SHP77 (cell line): Measurements from ENCODE around the gene ADAT1.
A peak's percentile ranks its signal among the peaks of the same experiment; 100 is the strongest.
"Not testable (repeated sequence)": the region's sequence is repeated elsewhere in the genome, so short reads cannot be mapped to it uniquely, and the experiment has no call there.

ENCODE experiments used
- DNase-seq, 2 experiments: peaks; one replicate each; lab custom pipeline; 2025; lab: John Stamatoyannopoulos, UW

Gene ADAT1

DNA sequence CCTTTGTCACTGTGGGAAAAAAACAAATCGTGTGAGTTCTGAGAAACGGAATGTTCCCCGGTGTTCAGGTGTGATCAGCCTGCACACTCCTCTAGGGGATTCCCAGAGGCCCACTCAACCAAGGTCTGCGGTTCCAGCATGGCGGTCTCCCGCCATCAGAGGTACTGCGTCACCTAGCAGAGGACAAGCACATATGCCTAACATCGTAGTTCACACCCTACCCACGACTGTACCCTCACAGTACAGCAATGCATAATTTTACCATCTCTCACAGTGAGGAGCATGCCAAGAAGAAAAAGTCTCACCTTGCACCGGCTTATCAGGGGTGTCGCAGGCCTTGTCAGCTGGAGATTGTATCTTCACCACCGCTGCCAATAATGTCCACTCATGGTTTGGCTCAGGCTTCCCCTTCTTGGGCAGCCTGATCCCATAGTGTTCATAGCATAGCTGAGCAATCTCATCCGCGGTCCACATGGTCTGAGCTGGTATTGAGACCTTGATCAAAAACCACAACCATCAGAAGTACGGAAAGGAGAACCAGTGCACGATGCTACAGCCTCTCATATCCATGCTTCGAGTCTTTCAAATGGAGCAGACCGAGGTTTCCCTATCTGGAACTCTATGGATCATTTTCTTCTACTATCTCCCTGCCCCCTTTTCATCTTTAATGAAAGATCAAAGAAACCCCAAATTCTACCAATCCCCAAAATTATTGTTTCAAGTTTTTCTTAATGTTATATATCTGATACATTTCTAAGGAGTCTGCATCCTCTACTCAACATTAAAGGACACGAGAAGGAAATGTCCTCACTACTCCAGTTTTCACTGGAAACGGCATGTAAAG lies 2.5 kb downstream of the ADAT1 start:
- no peak for DNase-seq

DNA sequence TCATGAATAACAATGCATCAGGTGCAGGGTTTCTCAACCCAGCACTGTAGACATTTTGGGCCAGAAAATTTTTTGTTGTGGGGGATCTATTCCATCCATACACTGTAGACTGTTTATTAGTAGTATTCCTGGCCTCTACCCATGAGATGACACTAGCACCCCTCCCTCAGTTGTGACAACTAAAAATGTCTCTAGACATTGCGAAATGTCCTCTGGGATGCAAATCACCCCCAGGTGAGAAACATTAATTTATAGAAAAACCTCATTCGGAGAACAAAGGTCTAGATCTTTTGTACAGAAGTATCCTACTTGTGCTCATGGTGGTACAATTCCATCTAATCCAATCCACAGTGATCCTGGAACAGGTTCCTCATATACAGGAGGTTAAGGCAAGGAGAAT lies 4.3 kb downstream of the ADAT1 start:
- no peak for DNase-seq

DNA sequence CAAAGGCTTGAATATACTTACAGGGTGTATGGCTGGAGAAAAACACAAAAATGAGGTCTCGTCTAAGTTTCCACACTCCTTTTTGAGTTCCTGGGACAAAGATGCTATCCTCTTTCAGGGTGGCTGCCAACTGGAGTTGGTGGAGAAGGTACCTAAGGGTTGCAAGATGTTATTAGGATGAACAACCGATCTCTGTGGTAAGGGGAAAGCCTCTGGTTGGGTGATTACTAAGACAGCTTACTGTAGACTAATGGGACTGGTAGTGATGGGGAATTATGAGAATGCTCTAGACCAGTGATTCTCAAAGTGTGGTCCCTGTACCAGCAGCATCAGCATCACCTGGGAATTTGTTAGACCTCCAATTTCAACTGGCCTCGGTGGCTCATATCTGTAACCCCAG lies 6.0 kb downstream of the ADAT1 start:
- no peak for DNase-seq

DNA sequence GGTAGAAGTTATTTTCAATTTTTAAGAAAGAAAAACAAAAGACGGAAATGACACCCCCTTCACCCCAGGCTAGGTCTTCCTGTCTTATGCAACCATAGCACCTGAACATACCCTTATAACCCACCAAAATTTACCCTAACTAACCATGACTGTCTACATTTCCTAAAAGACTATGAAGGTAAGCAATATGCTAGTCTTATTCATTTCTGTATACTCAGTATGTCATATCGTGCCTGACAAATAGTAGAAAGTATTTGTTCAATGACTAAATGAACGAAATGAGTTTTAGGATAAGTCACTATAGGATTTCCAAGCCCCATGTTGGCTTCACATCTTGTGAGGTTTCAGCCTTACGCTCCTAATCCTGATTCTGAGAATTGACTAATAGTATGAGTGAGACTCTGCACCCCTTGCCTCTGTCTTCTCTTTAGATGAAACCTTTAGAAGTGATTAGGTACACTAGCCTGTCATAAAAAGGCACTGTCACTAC lies 6.5 kb downstream of the ADAT1 start:
- no peak for DNase-seq

DNA sequence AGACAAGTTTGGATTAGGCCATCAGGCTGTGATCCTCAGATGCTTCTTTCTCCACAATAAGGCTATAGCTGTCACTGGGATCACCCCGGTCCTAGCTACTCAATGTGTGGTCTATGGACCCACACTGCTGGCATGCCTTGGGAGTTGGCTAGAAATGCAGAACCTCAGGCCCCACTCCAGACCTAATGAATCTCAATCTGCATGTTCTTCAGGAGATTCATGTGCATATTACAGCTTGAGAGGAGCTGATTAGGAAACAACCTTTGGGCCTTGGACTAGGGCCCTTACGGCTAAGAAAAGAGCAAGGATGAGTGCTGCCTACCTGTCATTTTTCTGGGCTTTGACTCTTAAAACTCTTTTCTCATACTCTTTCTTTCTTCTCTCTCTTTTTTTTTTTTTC lies 7.5 kb downstream of the ADAT1 start:
- no peak for DNase-seq

DNA sequence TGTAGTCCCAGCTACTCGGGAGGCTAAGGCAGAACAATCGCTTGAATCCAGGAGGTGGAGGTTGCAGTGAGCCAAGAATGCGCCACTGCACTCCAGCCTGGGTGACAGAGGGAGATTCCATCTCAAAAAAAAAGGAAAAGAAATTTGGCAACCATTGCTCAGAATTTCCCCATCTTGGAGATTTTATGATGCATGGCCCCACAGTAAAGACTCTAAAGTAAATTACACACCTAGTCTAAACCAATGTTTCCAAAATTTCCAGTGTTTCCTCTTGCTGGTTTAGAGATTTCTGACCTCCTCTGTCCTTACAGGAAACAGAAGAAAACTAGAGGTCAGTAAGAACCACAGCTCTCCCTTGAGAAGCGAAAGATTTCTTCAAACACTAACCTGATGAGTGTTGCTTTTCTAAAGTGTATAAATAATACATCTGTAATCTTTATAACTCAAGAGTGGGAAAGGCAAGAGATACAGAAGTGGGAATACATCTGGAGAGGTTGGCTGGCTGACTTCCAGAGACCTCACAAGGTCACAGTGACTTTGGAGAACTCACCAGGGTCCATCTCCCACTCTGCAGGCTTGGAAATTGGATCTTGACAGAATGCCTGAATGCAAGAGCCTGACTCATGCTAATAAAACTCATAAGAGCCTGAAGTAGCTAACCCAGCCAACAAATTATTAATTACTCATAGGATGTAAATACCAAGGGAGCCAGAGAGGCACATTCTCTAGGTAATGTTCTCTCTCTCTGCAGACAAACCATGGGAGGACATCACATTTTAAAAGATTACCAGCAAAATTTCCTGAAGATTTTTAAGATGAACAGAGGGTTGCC lies 8.8 kb downstream of the ADAT1 start:
- DNase-seq: no peak

DNA sequence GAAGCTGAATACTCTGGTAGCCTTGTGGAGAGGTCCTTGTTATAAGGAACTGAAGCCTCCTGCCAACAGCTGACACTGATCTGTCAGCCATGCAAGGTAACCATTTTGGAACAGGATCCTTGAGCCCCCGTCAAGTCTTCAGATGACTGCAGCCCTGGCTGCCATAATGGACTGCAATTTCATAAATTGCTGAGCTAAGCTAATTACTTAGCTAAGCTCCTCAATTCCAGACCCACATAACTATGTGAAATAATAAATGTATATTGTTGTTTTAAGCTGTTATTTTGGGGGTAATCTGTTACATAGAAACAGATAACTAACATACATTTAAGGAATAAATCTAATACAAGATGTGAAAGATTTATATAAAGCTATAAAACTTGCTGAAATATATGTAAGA lies 16.6 kb downstream of the ADAT1 start:
- no peak for DNase-seq

DNA sequence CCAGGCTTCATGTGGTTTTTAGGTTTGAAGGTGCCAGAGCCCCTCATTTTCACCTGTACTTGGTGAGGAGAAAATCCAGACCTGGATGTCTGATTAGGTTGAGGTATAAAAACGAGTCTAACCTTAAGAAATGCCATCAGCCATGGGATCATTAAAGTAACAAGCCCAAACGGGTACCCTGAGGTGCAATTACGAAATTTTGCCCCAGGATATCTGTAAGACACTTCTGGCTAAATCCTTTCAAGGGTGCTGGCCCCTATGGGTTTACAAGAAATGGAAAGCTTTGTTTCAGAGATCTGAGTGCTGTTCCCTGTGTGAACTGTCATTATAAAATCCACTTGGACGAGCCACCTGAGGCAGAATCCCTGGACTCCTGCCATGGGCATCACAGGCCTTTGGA lies 19.8 kb downstream of the ADAT1 start:
- DNase-seq: no peak

DNA sequence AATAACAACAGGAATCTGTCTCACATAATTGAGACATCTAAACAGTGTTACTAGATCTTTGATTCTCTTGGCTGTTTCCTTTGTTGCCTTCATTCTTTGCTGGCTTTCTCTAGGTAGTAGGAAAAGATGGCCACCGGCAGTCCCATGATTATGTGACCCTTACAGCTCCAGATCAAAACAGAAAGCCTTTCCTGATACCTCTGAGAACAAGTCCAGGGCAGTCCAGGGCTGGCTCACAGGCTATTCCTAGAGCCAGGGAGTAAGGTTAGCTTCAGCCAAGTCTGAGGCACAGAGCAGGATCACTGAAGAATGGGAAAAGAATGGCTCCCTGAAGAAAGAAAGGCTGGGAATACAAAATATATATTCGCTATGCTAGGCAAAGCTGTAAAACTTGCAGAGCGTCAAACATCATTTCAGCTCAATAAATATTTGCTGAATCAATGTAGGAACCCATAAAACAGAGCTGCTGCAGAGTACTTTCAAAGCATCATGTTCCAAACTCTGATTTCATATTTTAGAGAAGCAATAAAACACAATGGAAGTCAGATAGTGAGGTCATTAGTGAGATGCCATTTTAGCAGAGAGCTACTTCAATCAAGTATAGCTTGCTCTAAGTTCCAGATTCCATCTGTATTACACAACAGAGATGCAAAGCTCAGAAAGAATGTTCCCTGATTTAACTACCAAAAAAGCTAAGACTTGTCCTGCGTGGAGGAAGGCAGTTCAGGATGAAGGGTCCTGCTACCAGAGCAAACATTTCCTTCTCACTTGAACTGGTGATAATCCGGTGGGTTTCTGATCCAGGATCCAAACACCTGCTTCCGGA lies 23.4 kb downstream of the ADAT1 start:
- DNase-seq: no peak

DNA sequence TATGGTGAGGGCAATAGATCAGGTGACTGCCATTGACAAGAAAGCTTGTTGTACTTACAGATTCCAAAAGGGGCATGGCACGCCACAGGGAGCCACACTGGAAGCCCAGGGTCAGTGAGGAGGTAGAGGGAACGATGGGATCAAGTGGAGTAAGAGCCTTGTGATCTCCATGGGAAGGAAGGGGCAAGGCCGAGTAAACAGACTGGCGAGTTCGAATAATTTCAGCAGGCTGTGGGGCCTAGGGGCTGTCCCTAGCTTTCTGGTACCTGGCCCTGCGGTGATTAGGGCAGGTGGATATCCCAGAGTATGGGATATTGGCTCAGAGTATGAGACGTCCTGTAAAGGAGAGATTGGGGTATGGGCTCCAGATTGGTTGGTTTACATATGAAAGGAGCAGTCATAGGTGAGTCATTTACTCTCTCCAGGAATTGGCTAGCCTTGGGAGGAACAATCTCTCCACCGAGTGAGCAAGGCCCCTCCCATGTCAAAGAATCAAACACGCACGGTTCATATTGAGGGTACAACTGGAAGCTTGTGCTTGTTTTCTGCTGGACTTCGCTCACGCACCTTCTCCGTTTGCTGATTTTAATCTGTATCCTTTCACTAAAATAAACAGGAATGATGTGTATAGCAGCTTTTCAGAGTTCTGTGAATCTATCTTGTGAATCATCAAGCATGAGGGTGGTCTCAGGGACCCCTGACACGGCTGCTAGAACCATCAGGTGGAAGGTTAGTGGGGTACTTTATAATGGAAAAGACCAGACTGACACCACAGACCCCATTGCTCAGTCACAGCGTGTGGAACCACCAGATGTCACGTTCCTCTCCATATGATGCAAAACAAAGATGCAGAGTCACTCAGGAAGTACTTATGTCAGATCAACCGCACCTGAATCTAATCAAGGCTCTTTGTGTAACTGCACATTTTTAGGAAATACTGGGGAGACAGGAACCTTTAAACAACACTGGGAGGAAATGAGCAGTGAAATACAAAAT lies 29.0 kb downstream of the ADAT1 start:
- peak; percentile 69 to 75 for DNase-seq

DNA sequence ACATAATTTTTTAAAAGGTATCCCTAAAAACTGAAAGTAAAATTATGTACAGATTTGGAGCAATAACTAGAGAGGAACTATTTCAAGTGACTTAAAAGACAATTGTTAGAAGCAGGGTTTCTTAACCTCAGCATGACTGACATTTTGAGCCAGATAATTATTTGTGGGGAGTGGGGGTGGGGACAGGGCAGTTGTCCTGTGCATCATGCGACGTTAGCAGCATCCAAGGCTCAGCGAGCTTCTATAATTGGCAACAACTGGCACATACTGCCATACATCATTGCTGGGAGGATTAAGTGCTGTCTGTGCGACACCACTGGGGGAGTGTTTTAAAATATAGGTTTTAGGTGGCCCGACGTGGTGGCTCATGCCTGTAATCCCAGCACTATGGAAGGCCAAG lies 29.8 kb downstream of the ADAT1 start:
- DNase-seq: peak in 1 of 2 experiments; percentile 1

DNA sequence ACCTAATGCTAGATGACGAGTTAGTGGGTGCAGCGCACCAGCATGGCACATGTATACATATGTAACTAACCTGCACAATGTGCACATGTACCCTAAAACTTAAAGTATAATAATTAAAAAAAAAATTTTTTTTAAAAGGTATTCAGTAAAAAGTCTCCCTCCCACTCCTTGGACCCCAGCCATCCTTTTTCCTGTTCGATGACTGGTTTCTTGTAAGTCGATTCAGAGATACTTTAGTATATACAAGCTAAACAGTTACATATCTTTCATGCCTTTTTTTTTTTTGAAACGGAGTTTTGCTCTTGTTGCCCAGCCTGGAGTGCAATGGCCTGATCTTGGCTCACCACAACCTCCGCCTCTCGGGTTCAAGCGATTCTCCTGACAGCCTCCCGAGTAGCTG lies 31.2 kb downstream of the ADAT1 start:
- DNase-seq: not testable (repeated sequence)

DNA sequence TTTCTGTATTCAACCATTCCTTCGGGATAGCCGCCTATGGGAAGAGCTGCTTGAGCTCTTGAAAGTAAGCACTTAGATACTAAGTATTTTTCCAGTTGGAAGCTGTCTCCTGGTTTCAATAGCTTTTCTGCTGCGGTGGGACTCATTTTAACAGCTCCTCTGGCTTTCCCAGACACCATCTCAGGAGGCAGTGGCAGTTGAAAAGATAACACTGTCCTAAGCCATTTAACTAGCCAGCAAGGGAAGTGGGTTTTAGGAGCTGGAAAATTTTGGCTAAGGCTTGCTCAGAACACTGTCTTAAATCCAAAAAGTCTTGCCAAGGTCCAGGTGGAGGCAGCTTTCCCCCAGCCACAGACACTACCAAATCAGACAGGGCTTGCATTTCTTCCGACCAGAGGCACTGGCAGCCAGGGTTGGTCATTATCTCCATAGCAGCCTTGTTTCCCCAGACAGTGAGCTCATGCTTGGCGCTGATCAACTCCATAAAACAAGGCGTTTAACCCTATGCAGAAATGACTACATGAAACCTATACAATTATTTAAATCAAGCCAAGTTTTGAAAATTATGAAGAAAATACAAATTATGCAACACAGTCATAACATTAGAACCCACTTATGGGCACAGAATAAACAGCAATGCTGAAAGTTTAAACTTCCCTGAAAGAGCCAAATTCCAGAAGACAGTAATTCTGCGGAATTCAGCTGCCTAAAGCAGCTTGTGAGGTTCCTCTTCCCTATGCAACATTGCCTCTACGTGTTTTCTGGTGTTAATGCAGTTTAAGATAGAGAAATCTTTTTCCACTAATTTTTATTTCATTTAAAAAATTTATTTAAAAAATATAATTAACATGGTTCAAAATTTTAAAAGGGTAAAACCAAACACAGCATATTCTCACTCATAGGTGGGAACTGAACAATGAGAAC lies 31.9 kb downstream of the ADAT1 start:
- no peak for DNase-seq

DNA sequence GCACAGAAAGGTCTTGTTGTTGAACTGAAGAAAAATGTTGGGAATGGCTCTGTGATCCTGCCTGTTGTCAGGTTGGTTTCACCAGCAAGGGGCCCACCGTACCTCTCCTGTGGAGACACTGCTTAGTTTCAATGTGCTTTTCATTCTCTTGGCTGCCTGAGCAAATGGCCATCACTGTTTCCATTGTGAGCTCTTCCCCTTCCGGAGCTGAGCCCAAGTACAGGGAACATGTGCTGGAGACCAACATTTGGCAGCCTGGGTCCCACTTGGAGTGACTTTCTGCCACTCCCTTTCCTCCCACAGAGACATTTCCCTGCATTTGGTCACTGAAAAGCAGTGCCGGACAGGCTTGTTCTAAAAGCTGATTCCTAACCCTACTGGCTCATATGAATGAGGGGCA lies 33.8 kb downstream of the ADAT1 start:
- DNase-seq: no peak

DNA sequence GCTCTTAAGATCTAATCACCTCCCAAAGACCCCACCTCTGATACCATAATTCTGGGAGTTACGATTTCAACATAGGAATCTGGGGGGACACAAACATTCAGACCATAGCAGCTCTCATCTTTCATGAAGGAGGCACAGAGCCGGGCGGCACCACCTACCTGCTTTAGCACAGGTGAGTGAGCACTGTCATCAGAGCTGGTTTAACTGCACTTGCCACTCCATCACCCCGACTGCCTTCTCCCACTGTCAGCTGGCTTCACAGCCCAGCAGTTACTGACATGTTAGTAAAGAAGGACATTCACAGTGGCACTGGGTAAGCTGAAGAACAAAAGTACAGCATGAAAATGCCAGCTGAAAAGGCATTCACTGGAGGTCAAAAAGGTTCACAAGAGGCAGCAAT lies 34.4 kb downstream of the ADAT1 start:
- no peak for DNase-seq

DNA sequence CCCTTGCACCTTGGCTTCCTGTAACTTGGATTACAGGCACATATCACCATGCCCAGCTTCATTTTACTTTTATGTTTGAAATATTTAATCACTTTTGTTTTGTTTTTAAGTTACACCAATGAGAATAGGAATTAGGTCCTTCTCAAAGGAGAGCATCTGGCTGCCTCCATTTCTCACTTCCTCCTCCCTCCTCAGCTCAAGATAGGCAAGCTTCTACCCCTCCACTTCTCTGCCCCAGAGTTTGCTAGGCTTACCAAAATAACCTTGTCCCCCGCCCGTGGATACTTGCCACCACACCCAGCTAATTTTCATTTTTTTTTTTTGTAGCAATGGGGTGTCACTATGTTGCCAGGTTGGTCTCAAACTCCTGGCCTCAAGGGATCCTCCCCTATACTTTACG lies 39.0 kb downstream of the ADAT1 start:
- no peak for DNase-seq

DNA sequence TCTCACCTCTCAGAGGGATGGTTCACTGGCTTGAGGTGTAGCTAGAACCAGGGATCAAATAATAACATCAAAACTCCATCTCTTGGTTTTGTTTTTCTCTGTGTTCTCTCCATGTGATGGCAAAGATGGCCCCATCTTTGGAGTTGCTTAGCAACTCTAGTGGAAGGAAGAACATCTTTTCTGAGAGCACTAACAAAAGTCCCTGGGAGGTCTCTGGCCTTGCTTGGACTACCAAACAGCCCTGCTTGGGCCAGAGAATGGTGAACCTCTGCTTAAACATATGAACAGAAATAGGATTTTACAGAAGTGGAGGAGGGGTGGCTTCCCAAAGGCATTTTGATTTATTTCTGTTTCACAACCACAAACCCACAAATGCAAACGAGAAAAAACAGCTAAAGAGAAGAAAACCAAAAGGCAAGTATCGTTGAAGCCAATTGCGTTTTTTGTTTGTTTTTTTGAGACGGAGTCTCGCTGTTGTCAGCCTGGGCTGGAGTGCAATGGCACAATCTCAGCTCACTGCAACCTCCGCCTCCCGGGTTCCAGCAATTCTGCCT lies 43.7 kb downstream of the ADAT1 start:
- DNase-seq: no peak

DNA sequence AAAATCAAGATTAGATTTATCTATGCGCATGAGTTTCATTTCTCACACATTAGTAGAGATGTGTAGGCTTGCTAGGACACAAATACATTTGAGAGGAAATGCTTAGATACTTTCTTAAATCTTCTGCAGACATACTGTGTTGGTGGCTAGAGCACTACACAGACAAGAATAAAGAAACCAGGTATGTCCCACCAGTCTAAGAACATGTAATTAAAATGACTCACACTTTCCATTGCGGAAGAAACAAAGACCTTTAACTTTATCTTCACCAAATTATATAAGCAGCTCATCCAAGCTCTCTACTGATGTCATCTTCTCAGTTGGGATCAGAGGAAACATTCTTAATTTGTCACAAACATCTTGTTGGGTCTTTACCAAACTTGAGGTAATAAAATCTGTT lies 44.4 kb downstream of the ADAT1 start:
- no peak for DNase-seq

DNA sequence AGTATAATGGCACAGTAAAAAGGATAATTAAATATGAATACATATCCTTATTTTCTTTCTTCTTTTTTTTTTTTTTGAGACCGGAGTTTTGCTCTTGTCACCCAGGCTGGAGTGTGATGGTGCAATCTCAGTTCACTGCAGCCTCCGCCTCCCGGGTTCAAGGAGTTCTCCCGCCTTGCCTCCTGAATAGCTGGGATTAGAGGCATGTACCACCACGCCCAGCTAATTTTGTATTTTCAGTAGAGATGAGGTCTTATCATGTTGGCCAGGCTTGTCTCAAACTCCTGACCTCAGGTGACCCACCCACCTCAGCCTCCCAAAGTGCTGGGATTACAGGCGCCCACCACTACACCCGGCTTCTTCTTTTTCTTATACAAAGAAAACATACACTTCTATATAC lies 44.9 kb downstream of the ADAT1 start:
- no peak for DNase-seq

DNA sequence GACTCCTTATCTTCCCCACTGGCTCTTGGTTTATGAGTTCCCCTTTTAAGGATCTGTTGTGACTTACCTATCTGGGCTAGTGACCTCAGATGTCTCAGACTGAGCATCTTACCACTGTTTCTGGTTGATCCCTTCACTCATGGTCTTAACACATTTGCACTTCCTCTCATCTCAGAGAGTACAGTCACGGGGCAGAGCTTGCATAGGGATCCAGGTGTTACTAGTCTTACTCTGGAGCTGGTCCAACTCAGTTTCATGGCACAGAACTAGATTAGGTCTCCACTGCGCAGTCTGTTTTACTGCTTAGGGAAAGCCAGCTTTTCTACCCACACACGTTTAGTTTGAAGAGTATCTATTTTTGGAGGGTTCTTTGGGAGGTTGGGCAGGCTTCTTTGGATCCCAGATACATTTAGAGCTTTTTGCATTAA lies 46.7 kb downstream of the ADAT1 start:
- DNase-seq: no peak
